ENCODE data around the gene CD200.
"Not testable (repeated sequence)": the region's sequence is repeated elsewhere in the genome, so short reads cannot be mapped to it uniquely, and the experiment has no call there.

Gene CD200

GRCh38 chr3:112403103-112403502, 70.1 kb downstream of the CD200 start:
- Histone ChIP-seq H3K27ac (no peak overlapping the region), H3K4me3 (no peak overlapping the region)

GRCh38 chr3:112404924-112405549, 72.1 kb downstream of the CD200 start:
- H3K27ac ChIP-seq, result not testable (repeated sequence)

GRCh38 chr3:112405845-112406244, 72.9 kb downstream of the CD200 start:
- Histone ChIP-seq H3K4me3 (no peak overlapping the region), H3K27ac (peak overlapping the region in 1 of 21 experiments; percentile 44)

More at GRCh38 chr3:112404924-112405549, 72.1 kb downstream of the CD200 start:
- H3K4me3 ChIP-seq, result not testable (repeated sequence)

- H3K4me3 ChIP-seq, result no peak overlapping the region
- peak overlapping the region in 6 of 21 experiments; percentile 10 to 59 (median 32) for H3K27ac ChIP-seq
These were observed 74.4 kb downstream of the CD200 start for GRCh38 chr3:112407214-112407887.

GRCh38 chr3:112407888-112408702, 75.1 kb downstream of the CD200 start:
- peak overlapping the region in 4 of 21 experiments; percentile 10 to 59 (median 44) for H3K27ac ChIP-seq
- H3K4me3 ChIP-seq, result no peak overlapping the region

- Histone ChIP-seq H3K4me3 (no peak overlapping the region), H3K27ac (no peak overlapping the region)
These were observed 76.1 kb downstream of the CD200 start for GRCh38 chr3:112409041-112409440.

GRCh38 chr3:112411425-112411824, 78.5 kb downstream of the CD200 start:
- Histone ChIP-seq H3K27ac (peak overlapping the region in 1 of 21 experiments; percentile 25), H3K4me3 (no peak overlapping the region)

All from skin epidermis (tissue), 12 donors.